HFFc6 (cell line): ENCODE measurements around the gene PRKCI. TPM values are rescaled to one million over a fixed set of nuclear protein-coding genes. Genes with fewer than 3 reads are reported as not detected.

Source experiments
- DNase-seq: peaks from one replicate; pipeline ENCODE4 v3.0.0-alpha.2; 2018
- H3K27ac Mint-ChIP-seq: 2 replicates; pipeline ENCODE4 v1.8.0; 2020; ENCODE audit warnings: mild to moderate bottlenecking, mixed read lengths
- H3K27me3 Mint-ChIP-seq: 2 replicates; pipeline ENCODE4 v1.8.0; 2021; ENCODE audit warnings: mild to moderate bottlenecking, moderate library complexity, mixed read lengths; ENCODE audit not compliant: insufficient read depth
- H3K36me3 Mint-ChIP-seq: 2 replicates; pipeline ENCODE4 v1.8.0; 2021; ENCODE audit warnings: low read depth, mixed read lengths
- H3K4me1 Mint-ChIP-seq: 2 replicates; pipeline ENCODE4 v1.8.0; 2020; ENCODE audit warnings: low read depth, mixed read lengths
- H3K4me3 Mint-ChIP-seq: 2 replicates; pipeline ENCODE4 v1.8.0; 2020; ENCODE audit warnings: mild to moderate bottlenecking, moderate library complexity, mixed read lengths
- H3K9me3 Mint-ChIP-seq: 2 replicates; pipeline ENCODE4 v1.8.0; 2020; ENCODE audit warnings: mild to moderate bottlenecking, mixed read lengths
- CTCF ChIP-seq: fragments of 200-600 bp; sonication (generic); IDR thresholded peaks from 2 replicates; pipeline ENCODE4 v1.5.0; 2021; ENCODE audit warnings: antibody characterized with exemption, mild to moderate bottlenecking
- total RNA-seq, 6 experiments: library from RNA; stranded (reverse); fragmentation: NEBNext Ultra II Directional; extraction: Animal tissue kit (Norgen Biotek cat#: 25700); gene quantifications; 2 replicates in 1 of 6; 3 replicates in 5 of 6; pipeline ENCODE4 v1.2.3, GENCODE V29; 2021

Gene PRKCI
- total RNA-seq, 6 experiments from 2014 or later: 24.9 to 32.5 (median 27.7) TPM

GRCh38 chr3:170240142-170240541 lies 17.9 kb downstream of the PRKCI start:
- Mint-ChIP-seq H3K4me1 (no peaks in the 10 kb centered on the region), H3K27me3 (no peaks in the 10 kb centered on the region), H3K27ac (no peak overlapping the region), H3K4me3 (no peak overlapping the region), H3K36me3 (peaks cover 12% of the 10 kb centered on the region), H3K9me3 (no peaks in the 10 kb centered on the region)
- DNase-seq: no peak
- TF ChIP-seq CTCF: no peak

GRCh38 chr3:170240671-170241070 lies 18.4 kb downstream of the PRKCI start:
- no peaks in the 10 kb centered on the region for H3K4me1 Mint-ChIP-seq
- no peak for TF ChIP-seq CTCF
- no peak for DNase-seq
- H3K36me3 Mint-ChIP-seq: peaks cover 12% of the 10 kb centered on the region
- H3K27ac Mint-ChIP-seq: no peak overlapping the region
- H3K27me3 Mint-ChIP-seq: no peaks in the 10 kb centered on the region
- H3K4me3 Mint-ChIP-seq: no peak overlapping the region
- no peaks in the 10 kb centered on the region for H3K9me3 Mint-ChIP-seq

- no peak overlapping the region for H3K27ac Mint-ChIP-seq
These were observed 22.4 kb downstream of the PRKCI start for GRCh38 chr3:170244576-170244975.

GRCh38 chr3:170247875-170248274 lies 25.7 kb downstream of the PRKCI start:
- H3K27ac Mint-ChIP-seq: no peak overlapping the region
- H3K9me3 Mint-ChIP-seq: no peaks in the 10 kb centered on the region
- H3K4me1 Mint-ChIP-seq: no peaks in the 10 kb centered on the region
- no peak for TF ChIP-seq CTCF
- H3K27me3 Mint-ChIP-seq: no peaks in the 10 kb centered on the region
- H3K4me3 Mint-ChIP-seq: no peak overlapping the region
- no peak for DNase-seq
- H3K36me3 Mint-ChIP-seq: peaks cover 10% of the 10 kb centered on the region

More at GRCh38 chr3:170244576-170244975, 22.4 kb downstream of the PRKCI start:
- DNase-seq: no peak
- H3K4me1 Mint-ChIP-seq: no peaks in the 10 kb centered on the region
- no peaks in the 10 kb centered on the region for H3K27me3 Mint-ChIP-seq
- H3K36me3 Mint-ChIP-seq: peaks cover 8% of the 10 kb centered on the region
- TF ChIP-seq CTCF: no peak
- no peak overlapping the region for H3K4me3 Mint-ChIP-seq
- no peaks in the 10 kb centered on the region for H3K9me3 Mint-ChIP-seq

- Mint-ChIP-seq H3K4me3 (no peak overlapping the region), H3K4me1 (peaks cover 22% of the 10 kb centered on the region), H3K27me3 (no peaks in the 10 kb centered on the region; the same call in 1 of the 2 replicates), H3K9me3 (peaks cover 9% of the 10 kb centered on the region), H3K36me3 (peaks cover 55% of the 10 kb centered on the region), H3K27ac (no peak overlapping the region)
- no peak for TF ChIP-seq CTCF
- no peak for DNase-seq
These were observed 34.4 kb downstream of the PRKCI start for GRCh38 chr3:170256597-170256996.

- Mint-ChIP-seq H3K4me3 (no peak overlapping the region), H3K9me3 (peaks cover 9% of the 10 kb centered on the region), H3K27me3 (no peaks in the 10 kb centered on the region; the same call in 1 of the 2 replicates), H3K27ac (no peak overlapping the region), H3K4me1 (peaks cover 22% of the 10 kb centered on the region), H3K36me3 (peaks cover 55% of the 10 kb centered on the region)
- TF ChIP-seq CTCF: no peak
- no peak for DNase-seq
These were observed 34.9 kb downstream of the PRKCI start for GRCh38 chr3:170257145-170257544.
